Measurements from ENCODE around the gene SPA17.

GRCh38 chr11:124722176-124722575 is 48.5 kb downstream of the SPA17 start:
- TF ChIP-seq POLR2A (conservative IDR thresholded peaks at IDR 0.05) (no peak), POLR2AphosphoS5 (IDR thresholded peaks at IDR 0.05; ENCODE audit: control insufficient read depth, insufficient read depth, low read depth, low read length) (no peak), CTCF (IDR thresholded peaks at IDR 0.05 in 2 of 3, conservative IDR thresholded peaks at IDR 0.05 in 1 of 3; ENCODE audit: insufficient read depth in 2 of 3, low read depth in 1 of 3, low read length in 3 of 3) (no peak), NR1H2 (CRISPR knock-in tag; IDR thresholded peaks at IDR 0.05) (no peak), ADNP (tag; IDR thresholded peaks at IDR 0.05) (no peak), ZNF184 (CRISPR knock-in tag; IDR thresholded peaks at IDR 0.05) (no peak), MYC (IDR thresholded peaks at IDR 0.05; ENCODE audit: low read depth, low read length) (no peak), MYC (CRISPR knock-in tag; IDR thresholded peaks at IDR 0.05; ENCODE audit: borderline replicate concordance, low read depth) (no peak), MAFK (IDR thresholded peaks at IDR 0.05; ENCODE audit: low read length) (no peak)

Measured in K562 (cell line).